SK-N-SH (cell line): ENCODE measurements around the gene C6orf141. TPM values are rescaled to one million over a fixed set of nuclear protein-coding genes. Genes with fewer than 3 reads are reported as not detected.

Experiments
- CTCF ChIA-PET: fragments of 300-600, 350-600 bp; formaldehyde crosslinking; extraction: SDS; loops from one replicate; lab custom pipeline; 2021; lab: Yijun Ruan, JAX
- POLR2A ChIA-PET: fragments of 350-600 bp; sonication (Branson Sonifier 250); formaldehyde crosslinking; extraction: SDS; loops from one replicate; lab custom pipeline; 2020; ENCODE audit warnings: antibody characterized with exemption, inconsistent platforms; lab: Yijun Ruan, JAX
- DNase-seq: peaks from one replicate; pipeline ENCODE4 v3.0.0; 2012
- H2AFZ ChIP-seq: fragments of 200-600 bp; sonication (generic); 2 replicates; pipeline ENCODE4 v1.8.1; 2016; ENCODE audit warnings: antibody characterized with exemption, mild to moderate bottlenecking, low read depth
- H3F3A ChIP-seq: fragments of 200-600 bp; sonication (generic); replicated peaks from 2 replicates; pipeline ENCODE3; 2016; ENCODE audit warnings: antibody characterized with exemption, mild to moderate bottlenecking; ENCODE audit not compliant: insufficient read depth
- H3K27ac ChIP-seq, 2 experiments: fragments of 200-500 bp in 1 of 2; fragments of 200-600 bp in 1 of 2; sonication (Bioruptor generic) in 1 of 2; sonication (generic), shearing (Covaris generic) in 1 of 2; 2 replicates each; pipeline versions ENCODE4 v1.5.1 to v1.6.1; 2014 to 2016; ENCODE audit warnings: low read depth in 2 of 2, inconsistent platforms in 1 of 2, low read length in 1 of 2, mild to moderate bottlenecking in 1 of 2, mixed read lengths in 1 of 2
- H3K27me3 ChIP-seq: fragments of 200-600 bp; sonication (generic), shearing (Covaris generic); 2 replicates; pipeline ENCODE4 v1.6.1; 2016; ENCODE audit warnings: mixed run types; ENCODE audit not compliant: insufficient read depth
- H3K36me3 ChIP-seq, 2 experiments: fragments of 200-500 bp in 1 of 2; fragments of 200-600 bp in 1 of 2; sonication (Bioruptor generic) in 1 of 2; sonication (generic) in 1 of 2; replicated peaks in 1 of 2; 2 replicates each; pipeline versions ENCODE3 to v1.5.1; 2014 to 2016; ENCODE audit warnings: low read length in 1 of 2, mild to moderate bottlenecking in 1 of 2; ENCODE audit not compliant: insufficient read depth in 2 of 2, control insufficient read depth in 1 of 2
- H3K4me1 ChIP-seq, 2 experiments: fragments of 200-500 bp in 1 of 2; fragments of 200-600 bp in 1 of 2; sonication (Bioruptor generic) in 1 of 2; sonication (generic), shearing (Covaris generic) in 1 of 2; 2 replicates each; pipeline versions ENCODE4 v1.5.1 to v1.6.1; 2014 to 2016; ENCODE audit warnings: low read depth in 1 of 2, low read length in 1 of 2, mixed run types in 1 of 2; ENCODE audit not compliant: insufficient read depth in 2 of 2, control insufficient read depth in 1 of 2
- H3K4me2 ChIP-seq: fragments of 200-600 bp; sonication (generic), shearing (Covaris generic); 2 replicates; pipeline ENCODE4 v1.6.1; 2017; ENCODE audit warnings: mixed run types
- H3K4me3 ChIP-seq, 2 experiments: fragments of 200-500 bp in 1 of 2; fragments of 200-600 bp in 1 of 2; sonication (Bioruptor generic) in 1 of 2; sonication (generic), shearing (Covaris generic) in 1 of 2; 2 replicates each; pipeline versions ENCODE4 v1.5.1 to v1.8.1; 2014 to 2016; ENCODE audit warnings: low read depth in 2 of 2, inconsistent platforms in 1 of 2, low read length in 1 of 2, mild to moderate bottlenecking in 1 of 2, mixed read lengths in 1 of 2, moderate library complexity in 1 of 2
- H3K79me2 ChIP-seq: fragments of 200-600 bp; sonication (generic); 2 replicates; pipeline ENCODE4 v1.8.1; 2017; ENCODE audit warnings: mild to moderate bottlenecking; ENCODE audit not compliant: insufficient read depth
- H3K9ac ChIP-seq: fragments of 200-600 bp; sonication (generic); 2 replicates; pipeline ENCODE4 v1.6.1; 2017; ENCODE audit warnings: mixed run types
- H3K9me2 ChIP-seq: fragments of 200-600 bp; sonication (generic); 2 replicates; pipeline ENCODE4 v1.6.1; 2017; ENCODE audit warnings: mixed run types
- H3K9me3 ChIP-seq: fragments of 200-600 bp; sonication (generic); 2 replicates; pipeline ENCODE4 v1.6.1; 2017; ENCODE audit warnings: mixed run types, mild to moderate bottlenecking, moderate library complexity
- H4K20me1 ChIP-seq: fragments of 200-600 bp; sonication (generic); 2 replicates; pipeline ENCODE4 v1.6.1; 2017; ENCODE audit warnings: mild to moderate bottlenecking, mixed run types; ENCODE audit not compliant: insufficient read depth
- CTCF ChIP-seq: fragments of 200-600 bp; sonication (generic); IDR thresholded peaks from 2 replicates; pipeline ENCODE4 v1.6.1; 2017; ENCODE audit warnings: antibody characterized with exemption, mild to moderate bottlenecking, moderate library complexity
- ELF1 ChIP-seq: IDR thresholded peaks from 2 replicates; pipeline ENCODE4 v1.4.0; 2012
- EP300 ChIP-seq, 2 experiments: IDR thresholded peaks; 2 replicates each; pipeline versions ENCODE4 v1.4.0 to v1.6.1; 2012; ENCODE audit warnings: borderline replicate concordance in 1 of 2, low read depth in 1 of 2, low read length in 1 of 2
- EZH2phosphoT487 ChIP-seq: fragments of 200-600 bp; sonication (generic); IDR thresholded peaks from 2 replicates; pipeline ENCODE4 v1.6.1; 2017; ENCODE audit warnings: low read depth, mixed run types, mild to moderate bottlenecking, antibody characterized with exemption, moderate library complexity, borderline replicate concordance
- FOXJ3 ChIP-seq: sonication (generic); formaldehyde crosslinking; IDR thresholded peaks from 2 replicates; pipeline ENCODE4 v1.5.1; 2020; ENCODE audit warnings: mild to moderate bottlenecking, missing genetic modification reagents
- GABPA ChIP-seq: IDR thresholded peaks from 2 replicates; pipeline ENCODE4 v1.4.0; 2012; ENCODE audit warnings: low read depth, mild to moderate bottlenecking
- IRF3 ChIP-seq: fragments of 150-350 bp; IDR thresholded peaks from 2 replicates; pipeline ENCODE4 v1.6.1; 2016; ENCODE audit warnings: mild to moderate bottlenecking, low read depth, low read length
- MAX ChIP-seq: IDR thresholded peaks from 2 replicates; pipeline ENCODE4 v1.4.0; 2012; ENCODE audit warnings: low read depth
- MEF2A ChIP-seq: IDR thresholded peaks from 2 replicates; pipeline ENCODE4 v1.4.0; 2012; ENCODE audit warnings: low read depth, borderline replicate concordance
- NRF1 ChIP-seq: IDR thresholded peaks from 2 replicates; pipeline ENCODE4 v1.6.1; 2012; ENCODE audit warnings: low read depth, mild to moderate bottlenecking, low read length
- PBX3 ChIP-seq: IDR thresholded peaks from 2 replicates; pipeline ENCODE4; 2012
- POLR2AphosphoS5 ChIP-seq: IDR thresholded peaks from 2 replicates; pipeline ENCODE4 v1.6.1; 2012; ENCODE audit warnings: low read depth, low read length
- RFX5 ChIP-seq: IDR thresholded peaks from 2 replicates; pipeline ENCODE4 v1.6.1; 2012; ENCODE audit warnings: mild to moderate bottlenecking, improper control_type of control experiment, low read length
- SIN3A ChIP-seq: IDR thresholded peaks from 2 replicates; pipeline ENCODE4 v1.6.1; 2012; ENCODE audit warnings: low read depth, mild to moderate bottlenecking, low read length, moderate library complexity, borderline replicate concordance
- SMC3 ChIP-seq: IDR thresholded peaks from 2 replicates; pipeline ENCODE4 v1.6.1; 2012; ENCODE audit warnings: low read depth, low read length, improper control_type of control experiment
- TCF12 ChIP-seq: IDR thresholded peaks from 2 replicates; pipeline ENCODE4 v1.4.0; 2012
- TEAD4 ChIP-seq: IDR thresholded peaks from 2 replicates; pipeline ENCODE4 v1.4.0; 2012; ENCODE audit warnings: mild to moderate bottlenecking, borderline replicate concordance; ENCODE audit not compliant: insufficient read depth
- USF1 ChIP-seq: IDR thresholded peaks from 2 replicates; pipeline ENCODE4 v1.4.0; 2012; ENCODE audit warnings: low read depth, borderline replicate concordance
- USF2 ChIP-seq: fragments of 150-350 bp; IDR thresholded peaks from 2 replicates; pipeline ENCODE4 v1.6.1; 2017; ENCODE audit warnings: antibody characterized with exemption, low read length, low read depth, borderline replicate concordance
- ZBTB33 ChIP-seq: IDR thresholded peaks from 2 replicates; pipeline ENCODE4 v1.4.0; 2012; ENCODE audit warnings: low read depth, borderline replicate concordance
- WGBS: methylation state at CpG from one replicate; pipeline ENCODE4 v1.1.6; 2017; ENCODE audit warnings: low lambda C conversion rate; 5-methylcytosine and 5-hydroxymethylcytosine counted together
- polyA plus RNA-seq, 3 experiments: library from polyadenylated mRNA; depleted of rRNA; stranded (reverse); fragments of >200 nt; gene quantifications; 2 replicates each; pipeline ENCODE4 v1.2.3, GENCODE V29; 2012

Gene C6orf141
- polyA plus RNA-seq, 1 of the 3 experiments (the other 2 are of a cell fraction), result not detected

GRCh38 chr6:49543087-49543858, 7.2 kb upstream of the C6orf141 start:
- CTCF ChIA-PET, result interaction anchor here (1.1 to 3.3 kb wide), 3 partner anchors 12 to 1755 kb away, joined by 3 to 19 read pairs (median 3); no protein-coding TSS in a partner anchor
- 32% methylated on average over 7 of the region's 7 CpGs for whole genome bisulfite sequencing
- no peaks in the 10 kb centered on the region for H3K9me3 ChIP-seq

More at GRCh38 chr6:49543087-49543858, 7.2 kb upstream of the C6orf141 start:
- H3F3A ChIP-seq, result no peaks in the 10 kb centered on the region
- no peaks in the 10 kb centered on the region; a peak in 1 of 4 replicates for H3K4me1 ChIP-seq
- H2AFZ ChIP-seq, result no peak overlapping the region
- no peak overlapping the region for H3K4me2 ChIP-seq
- H4K20me1 ChIP-seq, result no peaks in the 10 kb centered on the region
- no peak for DNase-seq
- no peak overlapping the region for H3K9ac ChIP-seq
- TF ChIP-seq MAX (no peak), GABPA (no peak), SMC3 (no peak), MEF2A (no peak), CTCF (no peak), RFX5 (no peak), EZH2phosphoT487 (no peak), USF1 (no peak; the same call in 1 of the 2 replicates), USF2 (no peak), NRF1 (no peak), ZBTB33 (no peak), POLR2AphosphoS5 (no peak), TEAD4 (no peak), IRF3 (no peak), TCF12 (no peak), SIN3A (no peak), ELF1 (no peak), PBX3 (no peak), EP300 (IDR thresholded peaks at IDR 0.05; ENCODE audit: borderline replicate concordance in 1 of 2, low read depth in 1 of 2, low read length in 1 of 2) (no peak), FOXJ3 (CRISPR knock-in tag) (no peak)
- TF ChIP-seq, all 33 proteins: peak for 0
- H3K36me3 ChIP-seq, result no peaks in the 10 kb centered on the region
- H3K9me2 ChIP-seq, result no peaks in the 10 kb centered on the region
- H3K79me2 ChIP-seq, result no peaks in the 10 kb centered on the region
- H3K4me3 ChIP-seq, result no peak overlapping the region
- POLR2A ChIA-PET, result no interaction called here
- no peaks in the 10 kb centered on the region; the same call in 1 of the 2 replicates for H3K27me3 ChIP-seq
- H3K27ac ChIP-seq, result no peak overlapping the region
